Caki2 (cell line): ENCODE results near the gene CIAO3. TPM values are rescaled to one million over a fixed set of nuclear protein-coding genes. Genes with fewer than 3 reads are reported as not detected.
"Not testable (repeated sequence)": the region's sequence is repeated elsewhere in the genome, so short reads cannot be mapped to it uniquely, and the experiment has no call there.

Source experiments
- DNase-seq: peaks from one replicate; pipeline ENCODE4 v3.0.0-alpha.2; 2015; ENCODE audit warnings: low read depth
- in situ Hi-C: cut with HindIII; loops from 2 replicates; pipeline ENCODE4 v1.10.0; 2016; ENCODE audit warnings: low sequenced_read_pairs, low pct_unique_long_range_greater_than_20kb, mixed read lengths
- total RNA-seq: library from RNA; depleted of rRNA; stranded (reverse); fragments of >200 nt; shearing (Covaris generic); gene quantifications from 2 replicates; pipeline ENCODE4 v1.2.3, GENCODE V29; 2014; ENCODE audit warnings: low replicate concordance

The CIAO3 gene
- total RNA-seq, 1 experiment from 2014 or later: 75.6 TPM

- DNase-seq: no peak
- in situ Hi-C loops: no loop called here
Observed at GRCh38 chr16:706189-707061, 34.4 kb downstream of the CIAO3 start.

GRCh38 chr16:705431-706188 lies 35.2 kb downstream of the CIAO3 start, which contains the start of gene FBXL16:
Gene FBXL16, minus strand, starts transcription at chr16:705801. Its CDS starts 8,396 bp downstream, at chr16:697405.
- DNase-seq: peak; percentile 46
- in situ Hi-C loops: no loop called here

GRCh38 chr16:704552-705380 lies 36.0 kb downstream of the CIAO3 start:
- in situ Hi-C loops: no loop called here
- DNase-seq: no peak

DNA sequence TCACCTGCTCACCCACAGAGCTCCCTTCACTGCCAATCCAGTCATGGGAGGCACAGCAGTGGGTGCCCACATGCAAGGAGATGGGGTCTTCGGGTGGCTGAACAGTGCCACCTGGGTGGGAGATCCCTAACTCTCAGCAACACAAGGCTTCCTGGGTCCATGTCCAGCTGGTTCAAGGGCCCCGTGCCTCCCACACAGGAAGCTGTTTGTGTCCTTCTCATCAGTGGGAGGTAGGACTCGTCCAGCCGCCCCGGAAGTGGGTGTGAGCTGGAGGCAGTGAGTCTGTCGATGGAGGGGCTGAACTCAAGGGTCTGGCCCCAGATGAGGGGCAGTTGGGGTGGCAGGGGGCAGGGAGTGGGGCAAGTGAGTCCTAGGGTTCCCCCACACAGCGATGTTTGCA lies 36.8 kb downstream of the CIAO3 start:
- in situ Hi-C loops: no loop called here
- no peak for DNase-seq

- DNase-seq: no peak
- in situ Hi-C loops: no loop called here
Observed at GRCh38 chr16:703406-703805, 37.4 kb downstream of the CIAO3 start.

DNA sequence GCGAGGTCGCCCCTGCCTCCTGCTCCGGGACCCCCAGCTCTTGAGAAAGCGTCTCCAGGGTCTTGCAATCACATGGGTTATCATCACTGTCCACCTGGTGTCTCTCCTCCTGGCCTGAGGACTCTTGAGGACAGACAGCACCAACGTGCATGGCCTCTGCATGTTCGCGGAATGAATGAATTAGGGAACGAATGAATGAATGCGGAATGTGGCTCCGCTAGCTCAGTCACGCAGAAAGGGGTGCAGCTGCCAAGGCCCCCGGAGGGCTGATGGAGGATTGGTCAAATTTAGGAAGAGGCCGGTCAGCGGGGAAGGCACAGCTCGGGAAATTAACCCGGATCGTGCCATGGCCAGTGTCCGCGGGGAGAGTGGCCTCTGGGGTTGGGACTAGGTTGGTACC lies 38.5 kb downstream of the CIAO3 start:
- in situ Hi-C loops: no loop called here
- DNase-seq: no peak

- DNase-seq: no peak
Observed at GRCh38 chr16:700684-701584, 39.9 kb downstream of the CIAO3 start.

DNA sequence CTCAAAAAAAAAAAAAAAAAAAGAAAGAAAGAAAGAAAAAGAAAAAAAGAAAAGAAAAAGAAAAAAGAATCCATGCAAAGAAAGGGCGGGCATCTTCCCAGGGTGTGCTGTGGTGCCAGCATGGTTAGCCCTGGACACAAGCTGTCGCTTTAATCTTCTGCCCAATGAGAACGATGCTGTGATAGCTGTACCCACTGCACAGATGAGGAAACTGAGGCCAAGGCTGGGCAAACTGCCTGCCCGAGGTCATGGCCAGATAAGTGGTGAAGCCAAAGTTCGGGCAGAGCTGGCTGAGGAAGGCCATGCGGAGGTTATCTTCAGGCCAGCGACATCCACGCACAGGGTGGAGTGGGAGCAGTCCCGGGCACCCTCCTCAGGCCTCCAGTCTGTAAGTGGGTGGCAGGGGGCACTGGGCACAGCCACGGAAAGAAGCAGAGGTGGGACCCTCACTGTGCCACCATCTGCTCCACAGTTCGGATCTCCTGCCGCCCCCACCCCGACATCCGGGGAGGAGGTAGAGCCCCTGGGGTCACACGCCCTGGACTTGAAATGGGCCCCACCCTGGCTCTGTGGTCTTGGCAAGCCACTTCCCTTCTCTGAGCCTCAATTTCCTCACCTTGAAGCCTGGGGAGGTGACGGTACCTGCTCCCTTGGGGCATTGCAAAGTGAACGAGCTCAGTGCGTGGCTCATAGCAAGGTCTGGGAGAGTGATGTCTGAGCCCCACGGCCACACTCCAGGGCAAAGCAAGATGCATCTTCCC lies 41.7 kb downstream of the CIAO3 start:
- no peak for DNase-seq
- in situ Hi-C loops: no loop called here

More at GRCh38 chr16:700684-701584, 39.9 kb downstream of the CIAO3 start:
- in situ Hi-C loops: no loop called here

- in situ Hi-C loops: no loop called here
- DNase-seq: peak; percentile 99
Observed at GRCh38 chr16:695355-696089, 45.3 kb downstream of the CIAO3 start.

- in situ Hi-C loops: no loop called here
Observed at GRCh38 chr16:694863-695354, 45.9 kb downstream of the CIAO3 start.

GRCh38 chr16:694187-694862 lies 46.5 kb downstream of the CIAO3 start:
- in situ Hi-C loops: no loop called here
- DNase-seq: no peak

More at GRCh38 chr16:694863-695354, 45.9 kb downstream of the CIAO3 start:
- no peak for DNase-seq

GRCh38 chr16:693766-694165 lies 47.0 kb downstream of the CIAO3 start:
- no peak for DNase-seq
- in situ Hi-C loops: no loop called here

DNA sequence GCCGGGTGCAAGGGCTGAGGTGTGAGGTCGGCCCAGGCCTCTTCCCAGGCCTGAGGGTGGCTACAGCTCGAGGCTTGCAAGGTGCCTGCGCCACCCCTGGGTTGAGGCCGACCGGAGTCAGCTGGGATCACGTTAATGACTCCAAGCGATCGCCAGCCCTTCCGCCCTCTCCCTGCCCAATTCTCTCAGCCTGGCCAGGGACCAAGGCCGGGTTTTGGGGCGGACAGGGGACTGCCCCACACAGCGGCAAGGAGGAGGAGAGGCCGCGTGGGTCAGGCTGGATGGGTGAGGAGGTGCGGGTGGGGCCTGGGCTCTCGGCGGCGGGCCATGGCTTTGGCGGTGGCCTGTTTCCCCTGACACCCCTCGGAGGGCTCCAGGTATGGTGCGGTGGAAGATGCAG lies 47.4 kb downstream of the CIAO3 start:
- in situ Hi-C loops: no loop called here
- no peak for DNase-seq

DNA sequence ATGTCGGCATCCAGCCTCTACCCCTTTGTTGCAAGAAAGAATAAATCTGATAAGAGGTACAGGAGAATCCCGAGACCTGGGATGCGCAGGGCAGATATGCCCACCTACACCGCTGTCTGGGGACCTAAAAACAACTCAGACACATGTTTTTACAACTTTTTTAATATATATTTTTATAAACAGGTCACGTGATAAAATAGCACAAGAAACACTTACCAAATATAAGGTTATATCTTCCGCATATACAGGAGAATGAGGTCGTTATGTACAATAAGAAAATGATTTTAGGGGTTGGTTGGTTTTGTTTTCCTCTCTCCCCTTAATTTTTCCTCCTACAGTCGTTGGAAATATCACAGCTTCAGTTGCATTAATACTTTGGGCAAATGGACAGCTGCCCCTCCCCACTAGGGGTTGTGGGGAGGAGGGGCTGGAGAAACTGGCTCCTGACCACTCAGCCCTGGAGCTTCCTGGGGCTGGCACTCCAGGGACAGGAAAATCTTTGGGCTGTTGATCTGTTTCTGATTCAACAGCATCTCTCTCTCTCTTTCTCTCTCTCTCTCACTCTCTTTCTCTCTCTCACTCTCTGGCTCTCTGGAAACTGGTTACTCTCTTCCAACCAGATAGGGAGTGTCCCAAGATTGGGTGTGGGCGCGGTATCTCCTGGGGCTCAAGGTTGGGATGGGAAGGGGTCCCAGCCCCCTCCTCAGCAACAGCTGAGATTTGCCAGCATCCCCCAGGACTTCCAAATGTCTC lies 48.3 kb downstream of the CIAO3 start:
- in situ Hi-C loops: no loop called here
- no peak for DNase-seq

DNA sequence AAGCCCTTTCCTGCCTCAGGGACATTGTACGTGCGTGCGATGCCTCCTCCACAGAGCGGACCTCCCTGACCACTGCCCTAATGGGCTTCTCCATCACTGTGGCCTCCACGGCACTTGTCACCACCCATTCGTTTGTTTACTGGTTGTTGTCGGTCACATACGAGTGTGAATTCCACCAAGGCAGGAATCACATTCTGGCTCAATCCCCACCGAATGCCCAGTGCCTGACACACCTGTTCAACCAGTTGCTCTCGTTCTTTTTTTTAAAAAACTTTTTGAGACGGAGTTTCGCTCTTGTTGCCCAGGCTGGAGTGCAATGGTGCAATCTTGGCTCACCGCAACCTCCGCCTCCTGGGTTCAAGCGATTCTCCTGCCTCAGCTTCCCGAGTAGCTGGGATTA lies 49.6 kb downstream of the CIAO3 start:
- in situ Hi-C loops, DNase-seq: not testable (repeated sequence)
